Erythroblast (primary cell): ENCODE measurements around the gene TMEM214.

ENCODE experiments used
- GATA1 ChIP-seq: IDR thresholded peaks from 2 replicates; pipeline ENCODE4 v1.6.1; 2011; ENCODE audit warnings: low read depth, mild to moderate bottlenecking, control low read depth, low read length, moderate library complexity
- POLR2A ChIP-seq: IDR thresholded peaks from 2 replicates; pipeline ENCODE4 v1.6.1; 2011; ENCODE audit warnings: mild to moderate bottlenecking, low read length

- no peak for TF ChIP-seq POLR2A
- no peak for TF ChIP-seq GATA1
Observed at GRCh38 chr2:26994983-26995382, 37.8 kb upstream of the TMEM214 start.
